GM20000 (cell line): ENCODE results near the gene HPCAL1.

ENCODE experiments used
- DNase-seq: peaks from one replicate; pipeline ENCODE4 v3.0.0; 2012; ENCODE audit warnings: low spot score
- TF ChIP-seq, protein P1 (sequence below): IDR thresholded peaks from 2 replicates; pipeline ENCODE4 v1.5.1; 2012; ENCODE audit warnings: mild to moderate bottlenecking, control low read depth; ENCODE audit errors: extremely low read depth, missing control alignments

Gene HPCAL1

DNA sequence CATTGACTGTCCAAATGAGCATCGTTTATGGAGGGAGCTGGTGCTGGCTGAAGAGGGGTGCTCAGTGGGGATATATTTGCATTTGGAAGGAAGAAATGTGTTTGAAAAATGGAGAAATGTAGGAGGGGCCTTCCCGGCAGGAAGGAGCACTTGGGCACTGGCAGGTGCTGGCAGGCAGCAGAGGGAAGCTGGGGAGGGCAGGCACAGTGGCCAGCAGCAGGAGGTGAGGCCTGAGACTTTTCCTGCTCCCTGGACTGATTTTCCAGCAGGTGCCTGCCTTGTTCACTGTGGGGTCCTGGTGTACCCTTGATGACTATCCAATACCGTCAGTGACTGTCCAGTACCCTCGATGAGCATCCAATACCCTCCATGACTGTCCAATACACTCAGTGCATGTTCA, 20.8 kb upstream of the HPCAL1 start:
- TF ChIP-seq, protein P1, sequence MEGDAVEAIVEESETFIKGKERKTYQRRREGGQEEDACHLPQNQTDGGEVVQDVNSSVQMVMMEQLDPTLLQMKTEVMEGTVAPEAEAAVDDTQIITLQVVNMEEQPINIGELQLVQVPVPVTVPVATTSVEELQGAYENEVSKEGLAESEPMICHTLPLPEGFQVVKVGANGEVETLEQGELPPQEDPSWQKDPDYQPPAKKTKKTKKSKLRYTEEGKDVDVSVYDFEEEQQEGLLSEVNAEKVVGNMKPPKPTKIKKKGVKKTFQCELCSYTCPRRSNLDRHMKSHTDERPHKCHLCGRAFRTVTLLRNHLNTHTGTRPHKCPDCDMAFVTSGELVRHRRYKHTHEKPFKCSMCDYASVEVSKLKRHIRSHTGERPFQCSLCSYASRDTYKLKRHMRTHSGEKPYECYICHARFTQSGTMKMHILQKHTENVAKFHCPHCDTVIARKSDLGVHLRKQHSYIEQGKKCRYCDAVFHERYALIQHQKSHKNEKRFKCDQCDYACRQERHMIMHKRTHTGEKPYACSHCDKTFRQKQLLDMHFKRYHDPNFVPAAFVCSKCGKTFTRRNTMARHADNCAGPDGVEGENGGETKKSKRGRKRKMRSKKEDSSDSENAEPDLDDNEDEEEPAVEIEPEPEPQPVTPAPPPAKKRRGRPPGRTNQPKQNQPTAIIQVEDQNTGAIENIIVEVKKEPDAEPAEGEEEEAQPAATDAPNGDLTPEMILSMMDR: no peak
- no peak for DNase-seq

DNA sequence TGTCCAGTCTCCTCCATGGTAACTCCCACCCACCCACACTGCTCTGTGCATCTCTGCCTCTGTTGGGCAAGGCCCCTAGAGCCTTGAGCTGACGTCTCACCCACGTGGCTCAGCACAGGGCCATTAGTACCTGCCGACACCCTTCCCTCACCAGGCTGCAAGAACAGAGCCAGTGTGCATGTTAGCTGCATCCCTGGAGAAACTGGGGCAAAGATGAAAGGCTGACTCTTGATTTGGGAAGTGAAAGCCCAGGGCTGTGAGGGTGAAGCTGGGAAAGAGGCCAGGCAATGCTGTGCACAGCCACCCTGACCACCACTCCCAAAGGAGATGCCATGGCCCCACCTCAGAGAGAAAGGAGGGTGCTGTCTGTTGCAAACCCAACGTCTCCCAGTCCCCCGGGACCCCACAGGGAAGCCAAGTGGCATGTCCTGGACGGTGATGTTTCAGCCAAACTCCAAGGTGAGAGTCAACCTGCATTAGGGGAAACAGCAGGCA, 20.0 kb upstream of the HPCAL1 start:
- DNase-seq: no peak

DNA sequence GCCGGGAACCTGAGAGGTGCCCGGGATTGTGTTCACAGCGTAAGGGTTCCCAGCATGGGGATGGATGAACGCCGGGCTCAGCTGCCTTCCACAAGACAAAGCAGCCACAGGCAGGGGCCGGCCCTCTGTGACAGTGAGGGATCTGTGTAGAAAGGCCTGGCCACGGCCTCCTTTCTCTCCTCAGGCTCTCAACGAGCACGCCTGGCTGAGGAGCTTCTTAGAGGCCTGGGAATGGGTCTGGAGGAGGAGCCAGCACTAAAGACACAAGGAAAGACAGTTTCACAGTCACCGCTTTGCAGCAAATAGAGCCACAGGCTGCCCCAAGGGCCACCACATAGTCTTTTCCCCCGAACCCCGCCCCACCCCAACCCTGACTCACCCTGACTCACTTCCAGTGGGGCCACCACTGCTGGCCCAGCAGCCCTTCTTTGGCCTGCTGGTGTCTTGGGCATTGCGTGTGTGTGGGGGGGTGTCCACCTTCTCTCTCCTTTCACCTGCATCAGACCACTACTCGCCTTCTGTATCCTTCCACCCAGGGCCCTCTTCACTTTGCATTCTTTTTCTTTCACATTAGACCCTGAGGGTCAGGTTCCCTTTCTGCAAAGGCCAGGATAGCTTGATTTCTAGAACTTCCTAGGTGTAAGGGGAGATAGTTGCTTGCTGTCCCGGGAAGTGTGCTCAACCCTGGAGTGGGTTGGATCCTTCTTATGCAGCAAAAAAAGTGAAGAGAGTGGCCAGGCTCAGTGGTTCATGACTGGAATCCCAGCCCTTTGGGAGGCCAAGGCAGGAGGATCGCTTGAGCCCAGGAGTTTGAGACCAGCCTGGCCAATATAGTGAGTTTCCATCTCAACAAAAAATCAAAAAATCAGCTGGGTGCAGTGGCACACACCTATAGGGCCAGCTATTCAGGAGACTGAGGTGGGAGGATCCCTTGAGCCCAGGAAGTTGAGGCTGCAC, 19.3 kb upstream of the HPCAL1 start:
- DNase-seq: no peak
- TF ChIP-seq, protein P1: no peak

More for the DNA sequence above, 20.0 kb upstream of the HPCAL1 start:
- TF ChIP-seq, protein P1: no peak

DNA sequence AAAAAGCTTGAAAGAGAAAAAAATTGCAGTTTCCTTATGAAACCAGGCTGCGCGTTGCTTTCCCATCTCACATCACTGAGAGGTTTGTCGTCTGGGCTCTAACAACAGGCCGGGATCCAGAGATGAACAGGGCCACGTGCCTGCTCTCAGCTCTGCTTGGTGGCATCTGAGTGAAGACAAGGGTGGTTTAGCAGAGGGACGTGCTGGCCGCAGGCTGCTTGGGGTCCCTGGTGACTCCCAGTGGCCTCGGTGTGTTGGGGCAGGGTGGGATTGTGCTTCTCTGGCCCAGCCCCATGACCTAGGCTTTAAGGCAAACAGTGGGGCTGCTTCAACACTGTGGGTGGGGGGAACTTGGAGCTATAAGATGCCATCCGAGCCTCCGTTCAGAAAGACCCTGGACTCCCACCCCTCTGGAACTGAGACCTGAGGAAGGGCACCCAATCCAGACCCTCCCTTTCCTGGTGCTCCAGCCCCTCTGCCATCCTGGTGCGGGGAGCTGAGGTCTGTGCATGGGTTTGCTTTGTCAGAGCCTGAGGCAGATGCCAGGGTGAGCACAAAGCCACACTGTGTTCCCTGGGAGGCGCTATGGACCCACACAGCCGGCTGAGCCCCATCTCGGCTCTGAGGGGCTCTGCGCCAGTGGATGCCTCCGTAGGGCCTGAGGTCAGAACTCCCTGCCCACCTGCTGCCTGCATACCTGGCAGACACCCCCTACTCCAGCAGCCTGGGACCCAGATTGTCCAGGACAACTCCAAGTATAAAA, 18.4 kb upstream of the HPCAL1 start:
- TF ChIP-seq, protein P1: no peak
- DNase-seq: no peak

DNA sequence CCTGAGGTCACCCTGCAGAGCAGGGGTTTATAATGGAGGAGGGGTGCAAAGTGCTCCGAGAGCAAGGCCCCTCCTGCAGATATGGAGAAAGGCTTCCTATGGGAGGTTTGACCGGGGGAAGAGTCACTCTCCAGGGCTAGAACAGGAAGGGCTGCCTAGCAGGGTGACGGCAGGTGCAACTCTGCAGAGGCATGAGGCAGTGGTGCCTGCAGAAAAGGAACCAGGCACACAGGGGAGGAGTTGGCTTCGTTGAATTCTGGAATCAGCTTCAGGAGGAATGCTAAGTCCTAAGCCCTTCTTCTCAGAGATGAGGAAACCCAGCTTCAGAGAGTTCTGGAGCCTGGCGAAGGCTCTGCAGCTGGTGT, 17.5 kb upstream of the HPCAL1 start:
- TF ChIP-seq, protein P1: no peak
- no peak for DNase-seq

DNA sequence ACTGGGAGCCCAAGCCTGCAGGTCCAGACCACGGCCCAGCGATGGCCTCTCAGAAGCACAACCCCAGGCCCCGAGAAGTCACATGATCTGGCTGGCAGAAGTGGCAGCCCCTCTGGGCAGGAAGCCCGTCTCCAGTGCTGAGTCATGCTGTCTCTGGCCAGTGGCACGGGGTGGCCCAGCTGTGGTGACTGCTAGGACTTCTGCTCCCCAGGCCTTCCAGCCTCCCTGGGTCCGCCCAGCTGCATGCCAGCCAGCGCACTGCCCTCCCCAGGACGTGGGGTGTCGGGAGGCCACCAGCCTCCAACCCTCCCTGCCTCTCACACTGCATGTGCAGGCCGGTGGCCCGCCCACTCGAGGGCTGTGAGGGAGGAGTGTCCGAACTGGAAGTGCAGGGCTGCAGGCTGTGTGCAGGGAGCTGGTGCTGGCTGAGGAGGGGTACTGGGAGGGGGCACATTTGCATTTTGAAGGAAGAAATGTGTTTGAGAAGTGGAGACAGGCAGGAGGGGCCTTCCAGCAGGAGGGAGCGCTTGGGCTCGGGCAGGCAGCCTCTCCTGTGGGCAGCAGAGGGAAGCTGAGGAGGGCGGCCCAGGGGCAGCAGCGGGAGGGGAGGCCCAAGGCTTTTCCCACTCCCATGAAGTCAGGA, 17.0 kb upstream of the HPCAL1 start:
- DNase-seq: no peak
- TF ChIP-seq, protein P1: no peak
